Spinal cord (tissue), 10 donors: ENCODE measurements around the gene NPW. TPM values are rescaled to one million over a fixed set of nuclear protein-coding genes. Genes with fewer than 3 reads are reported as not detected.

Experiments used
- DNase-seq, 6 donors: peaks; one replicate each; pipeline versions ENCODE4 v3.0.0 to v3.0.0-alpha.2; 2013 to 2015; ENCODE audit warnings: low spot score in 6 of 6, low read depth in 4 of 6
- H3K27ac ChIP-seq: one replicate; pipeline ENCODE4 v1.5.1; 2013; ENCODE audit warnings: low read depth, low read length, control low read depth
- H3K27me3 ChIP-seq: one replicate; pipeline ENCODE4 v1.6.1; 2013; ENCODE audit warnings: low read length; ENCODE audit not compliant: control insufficient read depth, insufficient read depth
- H3K36me3 ChIP-seq: one replicate; pipeline ENCODE4 v1.6.1; 2013; ENCODE audit warnings: low read length; ENCODE audit not compliant: control insufficient read depth, insufficient read depth
- H3K4me1 ChIP-seq: one replicate; pipeline ENCODE4 v1.6.1; 2013; ENCODE audit warnings: low read length; ENCODE audit not compliant: control insufficient read depth, insufficient read depth
- H3K4me3 ChIP-seq: one replicate; pipeline ENCODE4 v1.5.1; 2013; ENCODE audit warnings: low read depth, low read length, control low read depth
- H3K9me3 ChIP-seq: one replicate; pipeline ENCODE4 v1.6.1; 2013; ENCODE audit warnings: low read length; ENCODE audit not compliant: control insufficient read depth, insufficient read depth
- WGBS: methylation state at CpG from one replicate; pipeline ENCODE4 v1.1.5; 2013; ENCODE audit warnings: missing lambda C conversion rate; ENCODE audit not compliant: insufficient coverage; 5-methylcytosine and 5-hydroxymethylcytosine counted together
- polyA plus RNA-seq, 2 donors: library from polyadenylated mRNA; unstranded; fragments of 120-200 nt; gene quantifications; one replicate each; pipeline ENCODE4 v1.2.1, GENCODE V29; 2013; ENCODE audit not compliant: insufficient read length in 2 of 2
- total RNA-seq, 2 donors: library from RNA; depleted of rRNA in 1 of 2; stranded (reverse); fragments of 120-200 nt in 1 of 2; fragments of >200 nt in 1 of 2; gene quantifications; one replicate each; pipeline versions ENCODE4 v1.2.3 to v1.2.4, GENCODE V29; 2013 to 2014
- donor health status: healthy.

NPW gene
- total and polyA plus RNA-seq, 4 donors, result 0.20 to 4.9 (median 1.4) TPM

GRCh38 chr16:2040787-2041522 is 21.4 kb downstream of the NPW start:
- no peak for DNase-seq
- WGBS, result 83% methylated on average over 20 of the region's 20 CpGs
- H3K27ac ChIP-seq, result no peak overlapping the region

DNA sequence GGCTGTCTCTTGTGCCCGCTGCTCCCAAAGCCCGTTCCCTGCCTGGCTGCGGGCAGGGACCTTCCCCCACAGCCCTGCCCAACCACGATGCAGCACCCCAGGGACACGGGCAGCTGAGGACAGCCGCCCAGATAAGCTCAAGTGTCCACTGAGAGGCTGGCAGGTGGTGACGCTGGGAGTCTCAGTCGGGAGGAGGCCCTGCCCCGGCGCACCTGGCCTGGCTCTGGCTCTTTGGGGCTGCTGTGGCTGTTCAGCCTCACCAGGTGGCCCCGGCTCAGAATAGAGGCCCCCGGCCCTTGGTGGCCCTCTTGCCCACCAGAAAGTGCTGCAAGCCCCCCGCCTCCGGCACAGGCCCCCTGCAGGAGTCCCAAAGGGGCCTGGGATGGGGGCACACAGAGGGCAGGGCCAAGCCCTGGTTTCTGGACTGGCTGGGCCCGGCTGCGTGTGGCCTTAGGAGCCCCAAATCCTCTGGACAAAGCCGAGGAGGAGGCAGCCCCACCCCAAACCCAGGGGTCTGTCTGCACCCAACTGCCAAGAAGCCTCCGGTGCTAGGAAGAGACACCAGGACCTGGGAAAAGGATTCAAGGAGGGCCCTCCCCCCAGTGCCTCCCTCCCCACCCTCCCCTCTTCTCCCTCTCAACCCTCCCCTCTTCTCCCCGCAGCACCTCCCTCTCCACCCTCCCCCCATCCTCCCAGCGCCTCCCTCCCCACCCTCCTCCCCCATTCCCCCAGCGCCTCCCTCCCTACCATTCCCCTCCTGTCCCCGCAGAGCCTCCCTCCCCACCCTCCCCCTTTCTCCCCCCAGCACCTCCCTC is 22.8 kb downstream of the NPW start:
- WGBS, result 89% methylated on average over 17 of the region's 22 CpGs
- H3K4me1 ChIP-seq, result peaks cover 64% of the 10 kb centered on the region

More at GRCh38 chr16:2040787-2041522, 21.4 kb downstream of the NPW start:
- Histone ChIP-seq H3K4me1 (peaks cover 64% of the 10 kb centered on the region), H3K36me3 (peaks cover 92% of the 10 kb centered on the region), H3K9me3 (no peaks in the 10 kb centered on the region), H3K4me3 (no peak overlapping the region), H3K27me3 (no peaks in the 10 kb centered on the region)

DNA sequence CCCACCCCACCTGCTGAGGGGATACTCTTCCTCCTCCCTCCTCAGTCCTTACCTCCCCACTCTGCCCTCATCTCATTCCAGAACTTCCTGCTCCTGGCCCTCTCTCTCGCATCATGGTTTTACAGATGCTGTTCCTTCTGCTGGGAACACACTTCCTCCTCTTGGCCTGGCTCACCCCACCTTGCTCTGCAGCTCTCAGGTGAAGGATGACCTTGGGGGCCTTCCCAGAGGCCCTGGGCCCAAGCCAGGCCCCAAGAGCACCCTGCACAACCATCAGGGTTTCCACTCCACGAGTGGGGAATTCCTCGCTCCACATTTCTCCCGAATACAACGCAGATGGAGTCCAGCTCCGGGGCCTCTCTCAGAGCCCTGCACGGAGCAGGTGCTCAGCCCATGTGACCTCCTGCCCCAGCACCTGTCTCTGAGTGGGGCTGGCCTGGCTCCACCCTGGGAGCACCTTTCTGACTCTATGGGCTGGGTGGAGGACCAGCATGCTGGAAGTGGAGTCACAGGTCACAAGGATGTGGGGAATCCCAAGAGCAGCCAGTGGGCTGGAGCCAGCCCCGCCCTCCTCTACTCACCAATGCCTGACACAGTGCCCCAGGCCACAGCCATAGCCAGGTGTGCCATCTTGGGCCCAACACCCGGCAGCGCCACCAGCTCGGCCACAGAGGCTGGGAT is 23.5 kb downstream of the NPW start:
- peaks cover 58% of the 10 kb centered on the region for H3K4me1 ChIP-seq
- DNase-seq, result no peak
- H3K9me3 ChIP-seq, result no peaks in the 10 kb centered on the region
- no peak overlapping the region for H3K27ac ChIP-seq
- no peak overlapping the region for H3K4me3 ChIP-seq
- peaks cover 74% of the 10 kb centered on the region for H3K36me3 ChIP-seq
- H3K27me3 ChIP-seq, result no peaks in the 10 kb centered on the region
- WGBS, result 94% methylated on average over 11 of the region's 11 CpGs

More for the DNA sequence above, 22.8 kb downstream of the NPW start:
- no peaks in the 10 kb centered on the region for H3K9me3 ChIP-seq
- H3K36me3 ChIP-seq, result peaks cover 81% of the 10 kb centered on the region
- H3K27me3 ChIP-seq, result no peaks in the 10 kb centered on the region
- H3K4me3 ChIP-seq, result no peak overlapping the region
- no peak for DNase-seq
- no peak overlapping the region for H3K27ac ChIP-seq

- Histone ChIP-seq H3K4me3 (no peak overlapping the region), H3K36me3 (peaks cover 67% of the 10 kb centered on the region), H3K27ac (no peak overlapping the region), H3K27me3 (no peaks in the 10 kb centered on the region), H3K4me1 (peaks cover 60% of the 10 kb centered on the region), H3K9me3 (no peaks in the 10 kb centered on the region)
- WGBS, result 83% methylated on average over 19 of the region's 26 CpGs
- no peak for DNase-seq
Measured at GRCh38 chr16:2043667-2044451, 24.3 kb downstream of the NPW start.

GRCh38 chr16:2044541-2044940 is 25.0 kb downstream of the NPW start:
- Histone ChIP-seq H3K4me1 (peaks cover 55% of the 10 kb centered on the region), H3K4me3 (no peak overlapping the region), H3K27me3 (no peaks in the 10 kb centered on the region), H3K36me3 (peaks cover 63% of the 10 kb centered on the region), H3K9me3 (no peaks in the 10 kb centered on the region), H3K27ac (no peak overlapping the region)
- WGBS, result 95% methylated on average over 17 of the region's 22 CpGs
- no peak for DNase-seq

DNA sequence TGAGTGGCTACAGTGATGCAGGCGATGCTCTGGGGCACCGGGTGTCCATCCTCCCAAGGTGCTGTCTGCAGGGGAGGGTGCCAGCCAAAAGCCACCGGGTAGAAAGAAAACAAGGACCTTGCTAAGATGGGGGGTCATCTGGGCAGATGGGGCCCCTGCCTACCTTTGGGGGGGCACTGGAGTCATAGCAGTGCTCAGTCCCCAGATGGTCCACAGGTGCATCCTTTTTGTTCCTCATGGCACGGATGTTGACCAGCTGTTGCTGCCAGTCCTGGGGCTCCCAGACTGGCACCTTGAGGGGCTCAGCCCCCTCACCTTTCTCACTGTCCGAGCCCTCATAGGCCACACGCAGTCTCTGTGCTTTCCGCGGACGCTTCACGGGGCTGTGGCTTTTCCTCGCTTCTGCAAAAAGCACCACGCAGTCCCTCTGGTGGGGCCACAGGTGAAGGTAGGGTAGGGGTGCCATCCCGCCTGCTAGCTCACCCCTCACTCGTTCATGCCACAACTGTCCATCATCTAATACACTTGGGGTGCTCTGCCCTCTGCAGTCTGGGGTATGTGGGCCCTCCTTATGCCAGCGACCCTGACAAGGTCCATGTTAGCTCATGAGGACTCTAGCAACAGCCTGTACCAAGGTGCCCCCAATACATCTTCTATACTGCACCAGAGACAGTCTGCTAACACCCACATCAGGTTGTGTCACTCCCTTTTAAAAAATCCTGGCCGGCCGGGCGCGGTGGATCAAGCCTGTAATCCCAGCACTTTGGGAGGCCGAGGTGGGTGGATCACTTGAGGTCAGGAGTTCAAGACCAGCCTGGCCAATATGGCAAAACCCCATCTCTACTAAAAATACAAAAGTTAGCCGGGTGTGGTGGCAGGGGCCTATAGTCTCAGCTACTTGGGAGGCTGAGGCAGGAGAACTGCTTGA is 26.6 kb downstream of the NPW start:
- 92% methylated on average over 7 of the region's 21 CpGs for WGBS
- H3K27me3 ChIP-seq, result no peaks in the 10 kb centered on the region
- peaks cover 61% of the 10 kb centered on the region for H3K36me3 ChIP-seq
- no peak overlapping the region for H3K27ac ChIP-seq
- DNase-seq, result no peak
- no peaks in the 10 kb centered on the region for H3K9me3 ChIP-seq
- H3K4me3 ChIP-seq, result no peak overlapping the region
- H3K4me1 ChIP-seq, result peaks cover 43% of the 10 kb centered on the region

DNA sequence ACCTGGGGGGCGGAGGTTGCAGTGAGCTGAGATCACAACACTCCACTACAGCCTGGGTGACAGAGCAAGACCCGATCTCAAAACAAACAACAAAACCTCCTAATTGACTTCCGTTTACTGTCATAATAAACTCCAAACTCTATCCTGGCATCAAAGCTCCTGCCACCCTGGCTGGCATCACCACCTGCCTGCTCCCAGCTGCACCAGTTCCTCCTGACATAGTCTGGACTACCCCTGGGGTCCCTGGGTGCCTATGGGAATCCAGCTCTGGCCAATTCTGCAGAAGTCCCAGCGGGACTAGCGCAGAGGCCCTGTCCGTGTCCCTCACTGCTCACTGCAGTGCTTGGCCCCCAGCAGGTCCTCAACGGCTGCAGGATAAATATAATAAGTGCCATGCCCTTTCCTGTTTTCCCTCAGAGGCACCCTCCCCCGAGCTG is 27.3 kb downstream of the NPW start:
- Histone ChIP-seq H3K27ac (peak overlapping the region; percentile 4), H3K4me3 (peak overlapping the region; percentile 75), H3K9me3 (no peaks in the 10 kb centered on the region), H3K27me3 (no peaks in the 10 kb centered on the region), H3K36me3 (peaks cover 61% of the 10 kb centered on the region), H3K4me1 (peaks cover 42% of the 10 kb centered on the region)
- DNase-seq, result no peak
- 22% methylated on average over 7 of the region's 8 CpGs for WGBS

- DNase-seq, result peak; percentile 88 to 98 (median 92)
- Histone ChIP-seq H3K27ac (peak within 1 kb of the TSS; percentile 4), H3K4me3 (peak within 1 kb of the TSS; percentile 75), H3K27me3 (no peaks in the 10 kb centered on the region), H3K9me3 (no peaks in the 10 kb centered on the region), H3K36me3 (peaks cover 61% of the 10 kb centered on the region), H3K4me1 (peaks cover 39% of the 10 kb centered on the region)
- WGBS, result under 1% methylated on average over 80 of the region's 81 CpGs
Measured at GRCh38 chr16:2047330-2048115, 27.9 kb downstream of the NPW start, which contains the start of the genes NTHL1 and TSC2. Gene NTHL1 (minus strand): TSS chr16:2047834. CDS start chr16:2047823, 11 bp downstream. Gene TSC2 (plus strand): TSS chr16:2047985. CDS start chr16:2048616, 631 bp downstream.
